Ascending aorta (tissue), 2 donors: ENCODE measurements around the gene PCED1A. TPM values are rescaled to one million over a fixed set of nuclear protein-coding genes. Genes with fewer than 3 reads are reported as not detected.

Experiments used
- DNase-seq, 2 donors: peaks; one replicate each; pipeline ENCODE4 v3.0.0-alpha.2; 2019; ENCODE audit warnings: low spot score in 2 of 2
- H3K27ac ChIP-seq, 2 donors: fragments of 200-600 bp; sonication (generic); one replicate each; pipeline ENCODE4 v1.5.1; 2016 to 2017; ENCODE audit warnings: mild to moderate bottlenecking in 1 of 2
- H3K27me3 ChIP-seq: fragments of 200-600 bp; sonication (generic); one replicate; pipeline ENCODE4 v1.5.1; 2017
- H3K36me3 ChIP-seq, 2 donors: fragments of 200-600 bp; sonication (generic); one replicate each; pipeline ENCODE4 v1.5.1; 2016
- H3K4me1 ChIP-seq, 2 donors: fragments of 200-600 bp; sonication (generic); one replicate each; pipeline ENCODE4 v1.5.1; 2016 to 2017; ENCODE audit warnings: mild to moderate bottlenecking in 1 of 2
- H3K4me3 ChIP-seq, 2 donors: fragments of 200-600 bp; sonication (generic); one replicate each; pipeline ENCODE4 v1.5.1; 2016 to 2017; ENCODE audit warnings: mild to moderate bottlenecking in 1 of 2
- H3K9me3 ChIP-seq, 2 donors: fragments of 200-600 bp; sonication (generic); one replicate each; pipeline ENCODE4 v1.5.1; 2016
- intact Hi-C: fragments of 100-400 bp; cut with DNase I; formaldehyde crosslinking; loops from one replicate; pipeline ENCODE4 v1.15.1; 2023
- total RNA-seq: library from RNA; depleted of rRNA; stranded (reverse); fragments of >200 nt; gene quantifications from one replicate; pipeline ENCODE4 v1.1.0, GENCODE V29; 2016
- TF ChIP-seq, protein P1 (sequence below), 3 experiments: fragments of 200-600 bp in 2 of 3; fragments of 450-650 bp in 1 of 3; sonication (generic) in 2 of 3; IDR thresholded peaks; one replicate each; pipeline ENCODE4 v1.5.1; 2016 to 2019; ENCODE audit warnings: antibody characterized with exemption in 3 of 3, mild to moderate bottlenecking in 1 of 3, moderate library complexity in 1 of 3

PCED1A gene
- total RNA-seq, 1 donor from 2014 or later: 49.7 TPM

DNA sequence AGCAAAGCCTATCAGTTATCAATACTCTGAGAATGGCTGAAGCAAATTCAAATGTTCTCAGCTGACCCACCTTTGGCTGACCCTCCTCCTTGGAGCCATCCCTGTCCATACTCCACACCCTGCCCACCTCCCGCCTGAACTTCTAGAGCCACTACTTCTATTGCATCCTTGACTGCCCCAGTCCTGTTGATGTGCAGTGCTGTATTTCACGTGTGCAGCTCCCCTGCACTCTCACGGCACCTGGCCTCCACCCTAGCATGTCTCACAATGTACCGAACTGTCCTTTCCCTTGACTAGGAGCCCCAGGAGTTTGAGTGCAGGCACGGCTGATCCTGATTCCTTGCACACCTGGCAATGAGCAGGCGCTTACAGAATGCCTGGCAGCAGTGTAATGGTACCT is 47.0 kb downstream of the PCED1A start:
- H3K27me3 ChIP-seq: no peaks in the 10 kb centered on the region

More for the DNA sequence above, 47.0 kb downstream of the PCED1A start:
- H3K36me3 ChIP-seq: no peaks in the 10 kb centered on the region
- no peak overlapping the region for H3K27ac ChIP-seq
- TF ChIP-seq, protein P1, sequence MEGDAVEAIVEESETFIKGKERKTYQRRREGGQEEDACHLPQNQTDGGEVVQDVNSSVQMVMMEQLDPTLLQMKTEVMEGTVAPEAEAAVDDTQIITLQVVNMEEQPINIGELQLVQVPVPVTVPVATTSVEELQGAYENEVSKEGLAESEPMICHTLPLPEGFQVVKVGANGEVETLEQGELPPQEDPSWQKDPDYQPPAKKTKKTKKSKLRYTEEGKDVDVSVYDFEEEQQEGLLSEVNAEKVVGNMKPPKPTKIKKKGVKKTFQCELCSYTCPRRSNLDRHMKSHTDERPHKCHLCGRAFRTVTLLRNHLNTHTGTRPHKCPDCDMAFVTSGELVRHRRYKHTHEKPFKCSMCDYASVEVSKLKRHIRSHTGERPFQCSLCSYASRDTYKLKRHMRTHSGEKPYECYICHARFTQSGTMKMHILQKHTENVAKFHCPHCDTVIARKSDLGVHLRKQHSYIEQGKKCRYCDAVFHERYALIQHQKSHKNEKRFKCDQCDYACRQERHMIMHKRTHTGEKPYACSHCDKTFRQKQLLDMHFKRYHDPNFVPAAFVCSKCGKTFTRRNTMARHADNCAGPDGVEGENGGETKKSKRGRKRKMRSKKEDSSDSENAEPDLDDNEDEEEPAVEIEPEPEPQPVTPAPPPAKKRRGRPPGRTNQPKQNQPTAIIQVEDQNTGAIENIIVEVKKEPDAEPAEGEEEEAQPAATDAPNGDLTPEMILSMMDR (IDR thresholded peaks at IDR 0.05): no peak
- no peaks in the 10 kb centered on the region for H3K4me1 ChIP-seq
- no peak overlapping the region for H3K4me3 ChIP-seq
- intact Hi-C loops: no loop called here
- DNase-seq: no peak
- H3K9me3 ChIP-seq: no peaks in the 10 kb centered on the region

Other genes with a start within 250 kb of the PCED1A start
- 32.1 TPM for gene NOP56, start 188.0 kb downstream of the PCED1A start, total RNA-seq
- 24.9 TPM for gene IDH3B, start 176.4 kb downstream of the PCED1A start, total RNA-seq
- gene EBF4, start 147.9 kb downstream of the PCED1A start, total RNA-seq: 19.2 TPM
- not detected for gene CPXM1, start 40.0 kb downstream of the PCED1A start, total RNA-seq
- not detected for gene C20orf141, start 25.7 kb downstream of the PCED1A start, total RNA-seq
- gene TMEM239, start 24.3 kb downstream of the PCED1A start, total RNA-seq: not detected
- 61.1 TPM for gene VPS16, start 90 bp upstream of the PCED1A start, total RNA-seq
- gene PTPRA, start 32.8 kb upstream of the PCED1A start, total RNA-seq: 24.2 TPM
- not detected for gene GNRH2, start 203.0 kb upstream of the PCED1A start, total RNA-seq
- 56.4 TPM for gene MRPS26, start 205.4 kb upstream of the PCED1A start, total RNA-seq
- gene OXT, start 231.0 kb upstream of the PCED1A start, total RNA-seq: not detected
- gene AVP, start 244.1 kb upstream of the PCED1A start, total RNA-seq: not detected